BLaER1 treated with 17β-estradiol and CSF1 and Interleukin-3, amounts not matched to agents 10 nM and 100 nM (cell line): ENCODE measurements around the gene ZNF800.
"Not testable (repeated sequence)": the region's sequence is repeated elsewhere in the genome, so short reads cannot be mapped to it uniquely, and the experiment has no call there.

Experiments used
- H3K27ac ChIP-seq, 11 experiments: shearing (Covaris generic); formaldehyde crosslinking; 2 replicates each; pipeline ENCODE4 v1.8.1; 2022
- H3K27me3 ChIP-seq, 11 experiments: shearing (Covaris generic); formaldehyde crosslinking; 2 replicates each; pipeline ENCODE4 v1.8.1; 2022
- H3K36me3 ChIP-seq, 11 experiments: shearing (Covaris generic); formaldehyde crosslinking; 2 replicates each; pipeline ENCODE4 v1.8.1; 2022
- H3K4me1 ChIP-seq, 10 experiments: shearing (Covaris generic); formaldehyde crosslinking; 2 replicates each; pipeline ENCODE4 v1.8.1; 2022
- H3K4me2 ChIP-seq, 11 experiments: shearing (Covaris generic); formaldehyde crosslinking; 2 replicates each; pipeline ENCODE4 v1.8.1; 2022
- H3K4me3 ChIP-seq, 10 experiments: shearing (Covaris generic); formaldehyde crosslinking; 2 replicates each; pipeline ENCODE4 v1.8.1; 2022
- H3K9ac ChIP-seq, 11 experiments: shearing (Covaris generic); formaldehyde crosslinking; 2 replicates each; pipeline ENCODE4 v1.8.1; 2022
- H3K9me3 ChIP-seq, 11 experiments: shearing (Covaris generic); formaldehyde crosslinking; replicated peaks in 1 of 11; 2 replicates each; pipeline ENCODE4 v1.8.1; 2022
- H4K20me1 ChIP-seq, 11 experiments: shearing (Covaris generic); formaldehyde crosslinking; 2 replicates each; pipeline ENCODE4 v1.8.1; 2022
- Cebpa-rat ChIP-seq, 11 experiments: shearing (Covaris generic); IDR thresholded peaks; 2 replicates each; pipeline ENCODE4 v1.8.1; 2022

The ZNF800 gene, protein sequence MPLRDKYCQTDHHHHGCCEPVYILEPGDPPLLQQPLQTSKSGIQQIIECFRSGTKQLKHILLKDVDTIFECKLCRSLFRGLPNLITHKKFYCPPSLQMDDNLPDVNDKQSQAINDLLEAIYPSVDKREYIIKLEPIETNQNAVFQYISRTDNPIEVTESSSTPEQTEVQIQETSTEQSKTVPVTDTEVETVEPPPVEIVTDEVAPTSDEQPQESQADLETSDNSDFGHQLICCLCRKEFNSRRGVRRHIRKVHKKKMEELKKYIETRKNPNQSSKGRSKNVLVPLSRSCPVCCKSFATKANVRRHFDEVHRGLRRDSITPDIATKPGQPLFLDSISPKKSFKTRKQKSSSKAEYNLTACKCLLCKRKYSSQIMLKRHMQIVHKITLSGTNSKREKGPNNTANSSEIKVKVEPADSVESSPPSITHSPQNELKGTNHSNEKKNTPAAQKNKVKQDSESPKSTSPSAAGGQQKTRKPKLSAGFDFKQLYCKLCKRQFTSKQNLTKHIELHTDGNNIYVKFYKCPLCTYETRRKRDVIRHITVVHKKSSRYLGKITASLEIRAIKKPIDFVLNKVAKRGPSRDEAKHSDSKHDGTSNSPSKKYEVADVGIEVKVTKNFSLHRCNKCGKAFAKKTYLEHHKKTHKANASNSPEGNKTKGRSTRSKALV

DNA sequence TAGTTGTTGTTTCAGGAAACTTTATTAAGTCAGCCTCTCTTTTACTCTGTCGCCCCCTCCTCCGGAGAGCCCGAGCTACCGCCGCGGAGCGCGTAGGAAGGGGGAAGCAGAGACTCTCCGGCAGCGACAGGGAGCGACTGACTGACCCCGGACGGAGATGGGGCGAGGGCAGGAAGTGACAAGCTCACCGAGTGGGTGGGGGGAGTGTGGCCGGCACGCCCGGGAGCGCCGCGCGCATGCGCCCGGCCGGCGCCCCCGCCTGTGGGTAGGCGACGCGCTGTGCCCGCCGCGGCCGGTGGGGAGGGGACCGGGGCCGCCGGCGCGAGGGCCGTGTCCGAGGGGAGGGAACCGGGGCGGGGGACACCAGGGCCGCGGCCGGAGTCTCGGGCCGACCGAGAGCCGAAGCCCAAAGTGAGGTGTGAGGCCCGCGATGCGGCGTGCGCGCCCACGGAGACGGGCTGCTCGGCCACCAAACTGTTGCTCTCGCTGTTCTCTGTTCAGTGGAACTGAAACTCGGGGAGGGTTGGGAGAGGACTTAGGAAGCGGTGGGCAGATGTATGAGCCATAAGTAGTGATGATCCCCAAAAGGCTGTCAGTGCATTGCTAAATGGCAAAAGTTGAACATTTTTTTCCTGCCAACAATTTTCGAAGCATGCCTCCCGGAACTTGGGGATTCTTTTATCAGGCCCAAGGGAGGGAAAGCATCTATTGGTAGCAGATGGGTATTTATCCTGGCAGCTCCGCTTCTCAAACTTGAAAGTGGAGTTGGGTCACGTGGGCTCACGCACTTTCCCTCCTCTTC is at the start of gene ZNF800:
TSS of gene ZNF800 (minus strand) at position 143 of the 802 bp plus-strand sequence. CDS start 1,151 bp downstream, outside the sequence.
- H4K20me1 ChIP-seq, result peaks cover 15 to 44% (median 38%) of the 10 kb centered on the region in 11 experiments; a peak in 21 of 22 replicates
- TF ChIP-seq Cebpa-rat (IDR thresholded peaks at IDR 0.05), result no peak
- H3K4me1 ChIP-seq, result peaks cover 16 to 48% (median 43%) of the 10 kb centered on the region in 10 experiments
- H3K27me3 ChIP-seq, result no peaks in the 10 kb centered on the region
- peak within 1 kb of the TSS; percentile 74 to 95 (median 90) for H3K4me3 ChIP-seq
- H3K9me3 ChIP-seq, result no peaks in the 10 kb centered on the region
- peaks cover 19 to 34% (median 28%) of the 10 kb centered on the region in 11 experiments; a peak in 21 of 22 replicates for H3K36me3 ChIP-seq
- peak within 1 kb of the TSS; percentile 88 to 99 (median 98) for H3K9ac ChIP-seq
- H3K4me2 ChIP-seq, result peak within 1 kb of the TSS; percentile 86 to 98 (median 96)
- H3K27ac ChIP-seq, result peak within 1 kb of the TSS; percentile 95 to 99 (median 98)

GRCh38 chr7:127440206-127440605 is 47.7 kb upstream of the ZNF800 start:
- H3K36me3 ChIP-seq, result no peaks in the 10 kb centered on the region
- no peak overlapping the region for H3K27ac ChIP-seq
- no peaks in the 10 kb centered on the region for H3K4me1 ChIP-seq
- peaks cover 0 to 2% (median 0%) of the 10 kb centered on the region in 11 experiments; a peak in 4 of 22 replicates for H3K9me3 ChIP-seq
- H3K27me3 ChIP-seq, result no peaks in the 10 kb centered on the region
- no peak for TF ChIP-seq Cebpa-rat (IDR thresholded peaks at IDR 0.05)
- H3K4me2 ChIP-seq, result no peak overlapping the region
- H3K4me3 ChIP-seq, result no peak overlapping the region
- H3K9ac ChIP-seq, result no peak overlapping the region
- no peaks in the 10 kb centered on the region for H4K20me1 ChIP-seq

GRCh38 chr7:127438836-127439235 is 46.3 kb upstream of the ZNF800 start:
- H4K20me1 ChIP-seq, result no peaks in the 10 kb centered on the region
- H3K4me3 ChIP-seq, result no peak overlapping the region
- no peak overlapping the region for H3K4me2 ChIP-seq
- H3K27ac ChIP-seq, result no peak overlapping the region
- no peak for TF ChIP-seq Cebpa-rat (IDR thresholded peaks at IDR 0.05)
- no peak overlapping the region for H3K9ac ChIP-seq
- H3K9me3 ChIP-seq, result no peaks in the 10 kb centered on the region
- no peaks in the 10 kb centered on the region for H3K36me3 ChIP-seq
- no peaks in the 10 kb centered on the region for H3K4me1 ChIP-seq
- H3K27me3 ChIP-seq, result no peaks in the 10 kb centered on the region

- no peaks in the 10 kb centered on the region for H3K27me3 ChIP-seq
- no peak for TF ChIP-seq Cebpa-rat (IDR thresholded peaks at IDR 0.05)
- no peak overlapping the region for H3K4me2 ChIP-seq
- H3K9ac ChIP-seq, result no peak overlapping the region
- H3K27ac ChIP-seq, result no peak overlapping the region
- no peaks in the 10 kb centered on the region for H3K36me3 ChIP-seq
- no peak overlapping the region for H3K4me3 ChIP-seq
- H3K4me1 ChIP-seq, result no peaks in the 10 kb centered on the region
- H4K20me1 ChIP-seq, result no peaks in the 10 kb centered on the region
- no peaks in the 10 kb centered on the region for H3K9me3 ChIP-seq
Observed at GRCh38 chr7:127437837-127438236, 45.3 kb upstream of the ZNF800 start.

- Histone ChIP-seq H4K20me1 (no peaks in the 10 kb centered on the region), H3K9me3 (no peaks in the 10 kb centered on the region), H3K4me2 (no peak overlapping the region), H3K27ac (no peak overlapping the region), H3K36me3 (no peaks in the 10 kb centered on the region), H3K4me1 (no peaks in the 10 kb centered on the region), H3K4me3 (no peak overlapping the region), H3K27me3 (no peaks in the 10 kb centered on the region), H3K9ac (no peak overlapping the region)
- TF ChIP-seq Cebpa-rat (IDR thresholded peaks at IDR 0.05), result no peak
Observed at GRCh38 chr7:127437241-127437640, 44.7 kb upstream of the ZNF800 start.

- not testable (repeated sequence) for H4K20me1 ChIP-seq, H3K9ac ChIP-seq, H3K27ac ChIP-seq, H3K4me3 ChIP-seq, H3K4me2 ChIP-seq, H3K36me3 ChIP-seq, H3K27me3 ChIP-seq
- Histone ChIP-seq H3K9me3 (peaks cover 10 to 24% (median 17%) of the 10 kb centered on the region in 11 experiments; a peak in 18 of 22 replicates), H3K4me1 (peaks cover 0 to 22% (median 16%) of the 10 kb centered on the region in 10 experiments; a peak in 15 of 20 replicates)
Observed at GRCh38 chr7:127429281-127429680, 36.8 kb upstream of the ZNF800 start.

DNA sequence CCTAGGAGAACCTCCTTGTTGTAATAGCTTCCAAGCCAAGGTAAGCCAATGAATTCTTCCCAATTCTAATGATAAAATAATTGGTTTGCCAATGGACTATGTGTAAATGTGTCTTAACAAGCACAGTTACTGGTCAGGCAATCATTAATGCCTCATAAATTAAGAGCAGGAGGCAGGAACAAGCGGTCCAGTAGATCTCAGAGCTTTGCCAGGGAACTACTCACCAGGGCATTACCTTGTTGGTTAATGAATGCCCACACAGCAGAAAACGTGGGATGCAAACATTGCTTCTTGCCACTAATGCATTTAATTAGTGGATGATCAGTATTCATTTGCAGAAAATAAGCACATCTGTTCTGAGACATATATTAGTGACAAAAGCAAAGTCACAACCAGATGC is 26.7 kb upstream of the ZNF800 start:
- Histone ChIP-seq H3K4me2 (no peak overlapping the region), H3K27ac (no peak overlapping the region), H3K4me3 (no peak overlapping the region)

DNA sequence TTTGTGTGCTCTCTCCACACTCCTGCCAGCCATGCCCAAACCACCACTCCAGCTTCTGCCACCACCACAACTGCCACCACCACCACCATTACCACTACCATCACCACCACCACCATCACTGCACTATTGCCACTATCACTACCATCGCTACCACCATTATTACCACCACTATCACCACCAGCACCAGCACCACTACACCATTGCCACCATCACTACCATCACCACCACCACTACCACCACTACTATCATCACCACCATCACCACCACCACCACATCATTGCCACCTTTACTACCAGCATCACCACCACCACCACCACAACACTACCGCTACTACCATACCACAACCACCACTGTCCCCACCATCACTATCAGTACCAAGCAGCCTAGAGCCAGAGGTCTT is 26.0 kb upstream of the ZNF800 start:
- Histone ChIP-seq H3K9ac (no peak overlapping the region), H3K27ac (no peak overlapping the region), H3K4me1 (peaks cover 3 to 20% (median 12%) of the 10 kb centered on the region in 10 experiments; a peak in 16 of 20 replicates), H3K27me3 (peaks cover 0 to 20% (median 0%) of the 10 kb centered on the region in 11 experiments; a peak in 2 of 22 replicates), H4K20me1 (peaks cover 0 to 4% (median 0%) of the 10 kb centered on the region in 11 experiments; a peak in 1 of 22 replicates), H3K36me3 (no peaks in the 10 kb centered on the region), H3K4me3 (no peak overlapping the region), H3K9me3 (no peaks in the 10 kb centered on the region; a peak in 2 of 22 replicates), H3K4me2 (no peak overlapping the region)
- no peak for TF ChIP-seq Cebpa-rat (IDR thresholded peaks at IDR 0.05)

More for the DNA sequence above, 26.7 kb upstream of the ZNF800 start:
- Histone ChIP-seq H3K9me3 (no peaks in the 10 kb centered on the region; a peak in 2 of 22 replicates), H3K9ac (no peak overlapping the region), H3K27me3 (peaks cover 0 to 20% (median 0%) of the 10 kb centered on the region in 11 experiments; a peak in 2 of 22 replicates), H3K4me1 (peaks cover 2 to 13% (median 5%) of the 10 kb centered on the region in 10 experiments; a peak in 16 of 20 replicates), H3K36me3 (no peaks in the 10 kb centered on the region), H4K20me1 (0 out of 22 replicates have a peak, but pooled peaks cover 0 to 4% (median 0%) of the 10 kb centered on the region in 11 experiments)
- TF ChIP-seq Cebpa-rat (IDR thresholded peaks at IDR 0.05), result no peak
